ENCODE measurements around the gene TCF3.
A peak's percentile ranks its signal among the peaks of the same experiment; 100 is the strongest.

TCF3 gene

DNA sequence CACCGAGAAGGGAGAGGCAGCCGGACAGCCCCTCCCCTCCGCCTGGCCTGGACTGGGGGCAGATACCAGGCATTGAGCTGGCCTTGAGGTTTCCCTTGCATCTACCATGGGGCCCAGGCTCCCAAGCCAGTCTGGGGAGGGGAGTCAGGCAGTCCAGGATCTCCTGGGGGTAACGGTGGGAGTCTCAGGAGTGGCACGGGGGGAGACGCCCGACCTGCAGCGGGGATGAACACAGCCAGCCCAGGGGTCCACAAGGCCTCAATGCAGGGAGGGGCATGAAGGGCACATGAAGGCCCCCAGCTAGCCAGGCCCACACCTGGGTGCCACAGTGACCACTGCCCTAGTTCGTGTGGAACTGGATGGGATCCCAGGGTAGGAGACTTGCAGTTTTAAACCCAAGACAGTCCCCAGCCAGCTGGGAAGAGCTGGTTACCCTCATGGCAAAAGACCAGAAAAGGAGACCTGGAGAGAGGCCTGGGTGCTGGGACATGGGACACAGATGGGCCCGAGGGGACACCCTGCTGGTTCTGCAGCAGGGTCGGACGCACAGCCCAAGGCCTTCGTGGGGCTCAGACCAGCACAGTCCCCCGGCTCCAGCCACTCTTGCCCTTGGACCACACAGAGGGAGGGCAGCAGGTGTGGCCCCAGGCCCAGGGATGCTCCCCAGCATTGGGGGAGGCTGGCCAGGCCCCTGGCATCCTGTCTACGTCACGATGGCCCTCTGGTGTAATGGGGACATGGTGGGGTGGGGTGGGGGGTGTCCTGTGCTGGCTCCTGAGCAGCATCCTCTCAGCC, 42.5 kb downstream of the TCF3 start:
- DNase-seq (ENCODE audit: low spot score), result no peak

DNA sequence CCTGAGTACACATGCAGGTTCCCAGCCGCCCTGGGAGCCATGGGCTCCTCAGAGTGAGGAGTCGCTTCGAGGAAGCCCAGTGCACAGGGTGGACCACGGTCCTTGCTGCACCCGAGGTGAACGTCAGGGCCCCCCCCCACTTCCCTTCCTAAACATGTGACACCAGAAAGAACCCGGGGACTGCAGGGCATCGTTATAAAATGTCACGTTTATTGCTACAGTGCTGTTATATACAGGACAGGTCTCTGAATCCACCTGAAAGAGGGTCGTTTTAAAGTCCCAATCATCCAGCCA, 43.4 kb downstream of the TCF3 start:
- DNase-seq (ENCODE audit: low spot score), result no peak

DNA sequence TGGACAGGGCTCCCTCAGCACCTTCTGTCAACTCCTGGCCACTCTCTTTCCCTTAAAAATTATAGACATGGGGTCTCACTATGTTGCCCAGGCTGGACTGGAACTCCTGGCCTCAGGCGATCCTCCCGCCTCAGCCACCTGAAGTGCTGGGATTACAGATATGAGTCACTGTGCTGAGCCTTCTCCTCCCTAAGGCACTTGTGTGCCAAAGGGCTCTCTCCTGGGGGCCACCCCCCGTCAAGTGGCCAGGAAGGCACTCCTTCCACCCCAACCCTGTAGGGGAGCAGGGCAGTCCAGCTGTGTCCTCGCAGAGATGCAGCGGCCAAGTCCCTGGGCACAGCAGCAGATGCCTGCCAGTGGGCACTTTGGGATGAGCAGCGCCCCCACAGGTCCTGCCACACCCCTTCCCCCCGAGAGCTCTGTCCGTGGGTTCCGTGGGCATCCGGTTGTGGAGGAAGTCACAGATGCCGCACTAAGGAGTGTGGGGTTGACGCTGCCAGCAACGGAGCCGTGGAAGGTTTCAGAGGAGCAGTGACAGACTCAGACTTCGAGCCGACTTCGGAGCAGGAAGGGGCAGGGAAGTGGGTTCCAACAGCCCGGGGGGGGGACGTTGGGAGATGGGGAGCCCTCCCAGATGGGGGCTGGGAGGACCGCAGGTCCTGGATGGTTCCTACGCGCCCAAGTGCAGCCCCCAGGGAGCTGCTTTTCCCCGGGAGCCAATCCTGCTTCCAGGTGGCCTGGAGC, 43.9 kb downstream of the TCF3 start:
- DNase-seq (ENCODE audit: low spot score), result no peak

DNA sequence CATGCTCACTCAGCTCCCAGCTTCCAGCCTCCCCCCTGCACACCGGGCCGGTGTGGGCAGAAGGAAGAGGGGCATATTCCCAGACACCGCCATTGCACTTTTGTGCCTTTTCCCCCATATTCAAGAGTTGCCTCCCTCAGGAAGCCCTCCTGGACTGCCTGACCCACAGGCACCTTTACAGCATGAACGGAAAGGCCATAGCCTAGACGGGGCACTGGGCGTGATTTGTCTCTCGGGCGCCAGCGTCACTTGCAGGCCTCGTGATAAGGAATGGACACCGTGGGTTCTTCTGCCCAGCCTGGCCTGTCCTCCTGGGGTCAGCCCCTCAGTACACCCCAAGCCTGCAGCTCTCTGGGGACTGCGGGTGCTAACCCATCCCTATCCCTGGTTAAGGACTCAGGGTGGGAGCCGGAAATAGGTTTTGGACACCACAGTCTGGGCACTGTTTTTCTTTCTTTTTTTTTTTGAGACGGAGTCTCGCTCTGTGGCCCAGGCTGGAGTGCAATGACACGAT, 46.2 kb downstream of the TCF3 start:
- no peak for DNase-seq (ENCODE audit: low spot score)

DNA sequence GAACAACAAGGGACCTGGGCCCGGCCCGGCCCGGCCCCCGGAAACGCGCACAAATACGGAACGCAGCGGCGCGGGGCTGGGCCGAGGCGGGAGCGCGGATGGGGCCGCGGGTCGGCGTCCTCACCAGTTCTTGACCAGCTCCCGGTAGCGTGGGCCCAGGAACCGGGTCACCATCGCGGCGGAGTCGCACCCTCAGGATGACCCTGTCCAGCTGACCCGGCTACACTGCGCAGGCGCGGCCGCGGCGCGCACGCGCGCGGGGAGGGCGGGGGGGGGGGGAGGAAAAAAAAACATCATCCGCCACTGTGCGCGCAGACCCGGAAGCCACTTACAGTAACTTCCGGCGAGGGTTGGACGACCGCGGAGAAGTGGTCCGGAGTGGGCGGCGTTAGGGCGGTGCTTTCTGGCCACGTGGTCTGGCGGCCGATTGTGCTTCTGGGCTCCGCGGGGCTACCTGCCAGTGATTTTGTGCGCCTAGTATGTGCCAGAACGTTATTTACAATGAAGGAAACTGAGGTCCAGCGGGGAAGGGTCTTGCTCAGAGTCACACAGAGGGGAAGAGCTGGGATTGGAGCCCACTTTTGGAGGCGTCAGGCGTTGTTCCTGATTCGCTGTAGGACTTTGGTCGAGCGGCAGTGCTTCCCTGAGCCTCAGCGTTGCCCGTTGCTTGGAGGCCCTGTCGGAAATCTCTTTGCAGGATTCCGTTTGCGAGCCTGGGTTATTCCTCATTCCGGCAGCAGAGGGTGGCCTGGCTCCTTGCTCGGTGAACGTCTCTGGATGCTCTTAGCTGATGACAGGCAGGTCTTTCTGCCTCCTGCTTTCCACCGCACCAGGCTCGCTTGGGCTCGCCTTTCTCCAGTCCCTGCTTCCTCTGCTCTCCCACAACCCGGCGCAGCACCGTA, 46.9 kb downstream of the TCF3 start, which contains the start of gene UQCR11:
Gene UQCR11, minus strand, starts transcription at position 227 of the 902 bp plus-strand sequence. Its CDS starts 53 bp downstream, at position 174.
- DNase-seq (ENCODE audit: low spot score), result peak; percentile 88

DNA sequence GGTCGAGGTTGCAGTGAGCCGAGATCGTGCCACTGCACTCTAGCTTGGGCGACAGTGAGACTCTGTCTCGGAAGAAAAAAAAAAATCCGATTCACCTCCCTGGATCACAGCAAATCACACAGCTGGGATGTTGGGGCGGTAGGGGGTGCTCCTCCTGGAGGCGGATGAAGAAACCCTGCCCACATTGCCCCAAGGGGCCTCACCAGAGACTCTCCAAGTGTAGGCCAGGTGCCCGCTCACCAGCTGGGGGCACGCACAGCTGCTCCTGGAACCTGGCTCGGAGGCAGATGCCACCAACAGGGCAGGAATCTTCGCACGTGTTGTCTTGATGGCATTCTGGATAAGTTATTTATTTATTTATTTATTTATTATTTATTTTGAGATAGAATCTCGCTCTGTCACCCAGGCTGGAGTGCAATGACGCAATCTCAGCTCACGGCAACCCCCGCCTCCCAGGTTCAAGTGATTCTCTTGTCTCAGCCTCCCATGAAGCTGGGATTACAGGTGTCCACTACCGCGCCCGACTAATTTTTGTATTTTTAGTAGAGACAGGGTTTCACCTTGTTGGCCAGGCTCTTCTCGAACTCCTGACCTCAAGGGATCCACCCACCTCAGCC, 50.2 kb downstream of the TCF3 start:
- DNase-seq (ENCODE audit: low spot score), result no peak

DNA sequence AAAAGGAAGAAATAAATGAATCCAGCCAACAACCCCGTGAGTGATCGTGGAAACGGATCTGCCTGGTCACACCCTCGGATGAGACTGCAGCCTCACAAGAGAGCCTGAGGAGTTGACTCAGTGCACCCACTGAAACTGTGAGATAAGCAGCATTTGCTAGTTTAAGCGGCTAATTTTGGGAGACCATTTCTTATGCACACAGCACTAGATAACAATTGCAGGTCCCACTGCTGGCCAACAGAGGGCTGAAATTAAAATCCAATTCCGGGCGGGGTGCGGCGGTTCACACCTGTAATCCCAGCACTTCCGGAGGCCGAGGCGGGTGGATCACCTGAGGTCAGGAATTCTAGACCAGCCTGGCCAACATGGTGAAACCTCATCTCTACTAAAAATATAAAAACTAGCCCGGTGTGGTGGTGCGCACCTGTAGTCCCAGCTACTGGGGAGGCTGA, 50.8 kb downstream of the TCF3 start:
- DNase-seq (ENCODE audit: low spot score), result no peak

DNA sequence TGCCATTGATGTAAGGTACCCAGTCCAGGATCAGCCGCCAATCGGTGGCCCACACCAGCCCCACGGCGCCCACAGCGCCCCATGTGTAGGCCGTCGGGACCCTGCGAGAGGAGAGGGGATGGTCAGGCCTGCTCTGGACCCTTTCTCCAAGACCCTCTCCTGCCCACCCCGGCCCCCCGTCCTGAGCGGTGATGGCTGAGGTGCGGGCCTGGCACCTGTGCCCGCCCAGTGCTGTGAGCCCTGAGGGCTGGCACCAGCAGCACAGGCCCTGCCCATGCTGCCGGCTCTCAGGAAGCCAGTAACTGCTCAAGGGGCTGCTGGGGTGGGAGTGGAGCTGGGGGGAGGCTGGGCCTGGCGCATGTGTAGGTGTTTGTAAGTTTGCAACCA, 53.0 kb downstream of the TCF3 start:
- DNase-seq (ENCODE audit: low spot score), result no peak

DNA sequence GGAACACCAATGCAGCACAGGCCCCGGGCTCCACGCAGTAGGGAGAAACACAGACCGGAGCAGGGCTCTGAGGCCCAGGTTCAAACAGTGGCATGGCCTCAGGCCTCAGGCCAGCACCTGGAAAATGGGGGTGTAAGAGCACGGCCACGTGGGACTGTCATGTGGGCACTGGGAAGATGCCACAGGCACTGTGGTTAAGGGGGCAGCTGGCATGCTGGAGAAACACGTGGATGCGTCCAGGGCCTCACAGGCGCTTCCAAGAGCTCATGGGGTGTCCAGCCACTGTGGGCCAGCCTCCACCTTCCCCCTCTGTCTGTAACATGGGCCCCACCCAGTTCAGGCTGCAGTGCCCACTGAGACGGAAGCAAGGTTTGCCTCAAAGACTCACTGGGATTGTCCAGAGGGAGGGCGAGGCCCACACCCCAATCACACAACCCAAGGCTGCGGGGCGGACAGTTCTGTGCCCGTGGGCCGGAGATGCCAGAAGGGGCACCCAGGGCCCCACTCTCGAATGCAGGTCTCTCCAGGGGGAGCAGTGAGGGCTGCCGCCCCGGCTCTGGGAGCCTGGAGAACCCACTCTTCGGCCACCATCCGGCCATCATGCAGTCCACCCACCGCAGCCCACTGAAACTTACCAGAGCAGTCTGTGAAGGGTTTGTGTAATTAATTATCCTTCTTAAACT, 53.5 kb downstream of the TCF3 start:
- DNase-seq (ENCODE audit: low spot score), result no peak

DNA sequence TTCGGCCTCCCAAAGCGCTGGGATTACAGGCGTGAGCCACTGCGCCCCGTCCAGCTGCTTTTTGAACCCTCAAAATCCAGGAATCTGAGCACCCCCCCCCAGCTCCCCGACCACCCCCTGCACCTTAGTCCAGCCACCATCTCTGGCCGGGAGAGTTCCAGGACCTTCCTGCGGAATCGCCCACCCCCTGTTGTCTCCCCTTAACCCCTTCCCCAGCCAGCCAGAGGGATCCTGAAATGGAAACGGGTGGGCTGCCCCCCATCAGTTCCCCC, 59.0 kb downstream of the TCF3 start:
- DNase-seq (ENCODE audit: low spot score), result no peak

DNA sequence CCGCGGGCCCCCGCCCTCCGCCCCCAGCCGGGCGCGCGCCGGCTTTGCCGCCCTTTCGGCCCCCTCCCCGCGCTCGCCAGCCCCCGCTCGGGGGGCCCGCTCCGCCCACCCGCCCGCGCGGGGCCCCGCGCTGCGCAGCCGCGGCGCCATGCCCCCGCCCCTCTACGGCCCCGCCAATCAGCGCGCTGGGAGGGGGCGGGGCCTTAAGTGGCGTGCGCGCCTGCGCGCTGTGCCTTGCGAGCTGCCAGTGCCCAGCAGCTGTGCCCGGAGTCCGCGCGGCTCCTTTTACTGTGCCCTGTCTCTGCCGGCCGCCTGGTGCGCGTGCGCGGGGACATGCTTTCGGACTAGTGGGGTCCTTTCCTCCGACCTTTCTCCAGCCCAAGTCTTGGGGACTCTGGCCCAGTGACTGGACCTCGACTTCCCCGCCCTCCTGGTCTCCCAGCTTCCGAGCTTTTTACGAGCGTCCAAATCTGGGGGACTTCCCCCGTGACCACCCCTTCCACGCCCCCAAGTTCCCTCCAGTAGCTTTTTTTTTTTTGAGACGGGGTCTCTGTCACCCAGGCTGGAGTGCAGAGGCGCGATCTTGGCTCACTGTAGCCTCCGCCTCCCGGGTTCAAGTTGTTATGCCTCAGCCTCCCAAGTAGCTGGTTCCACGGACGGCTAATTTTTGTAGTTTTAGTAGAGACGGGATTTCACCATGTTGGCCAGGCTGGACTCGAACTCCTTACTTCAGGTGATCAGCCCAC, 59.5 kb downstream of the TCF3 start, which contains the start of gene MBD3:
Gene MBD3, minus strand, starts transcription at position 111 of the 746 bp plus-strand sequence. CDS start 234 bp downstream, outside the sequence.
- DNase-seq (ENCODE audit: low spot score), result peak; percentile 96

DNA sequence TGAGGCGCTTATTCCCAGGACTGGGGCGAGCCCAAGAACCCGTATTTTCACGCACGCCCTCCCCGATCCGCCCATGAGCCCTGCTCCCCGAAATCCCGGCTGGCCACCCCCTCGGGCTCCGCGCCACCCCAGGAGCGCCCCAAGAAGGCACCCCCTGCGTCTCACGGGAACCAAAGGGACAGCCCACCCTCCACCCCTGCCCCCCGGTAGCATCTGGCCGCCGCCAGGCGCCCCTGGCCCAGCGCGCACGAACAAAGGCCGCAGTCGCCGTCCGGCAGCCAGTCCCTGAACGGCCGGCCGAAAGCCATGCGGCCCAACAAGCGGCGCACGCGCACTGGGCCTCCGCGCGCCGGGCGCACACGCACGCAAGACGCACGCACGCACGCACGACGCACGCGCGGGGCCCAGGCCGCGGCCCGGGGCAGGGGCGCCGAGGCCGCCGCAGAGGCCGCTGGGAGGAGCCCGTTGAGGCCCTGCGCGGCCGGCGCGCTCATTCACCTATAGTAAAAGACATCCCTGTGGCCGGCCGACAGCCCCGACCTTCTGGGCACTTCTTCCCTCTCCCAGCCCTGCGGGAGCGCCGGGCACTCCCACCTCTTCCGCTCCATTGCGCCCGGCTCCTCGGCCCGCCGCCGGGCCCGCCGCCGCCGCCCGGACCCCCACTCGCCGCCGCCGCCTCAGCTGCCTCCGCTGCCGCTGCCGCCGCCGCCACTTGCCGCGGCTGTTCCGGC, 60.2 kb downstream of the TCF3 start:
- DNase-seq (ENCODE audit: low spot score), result peak; percentile 83

DNA sequence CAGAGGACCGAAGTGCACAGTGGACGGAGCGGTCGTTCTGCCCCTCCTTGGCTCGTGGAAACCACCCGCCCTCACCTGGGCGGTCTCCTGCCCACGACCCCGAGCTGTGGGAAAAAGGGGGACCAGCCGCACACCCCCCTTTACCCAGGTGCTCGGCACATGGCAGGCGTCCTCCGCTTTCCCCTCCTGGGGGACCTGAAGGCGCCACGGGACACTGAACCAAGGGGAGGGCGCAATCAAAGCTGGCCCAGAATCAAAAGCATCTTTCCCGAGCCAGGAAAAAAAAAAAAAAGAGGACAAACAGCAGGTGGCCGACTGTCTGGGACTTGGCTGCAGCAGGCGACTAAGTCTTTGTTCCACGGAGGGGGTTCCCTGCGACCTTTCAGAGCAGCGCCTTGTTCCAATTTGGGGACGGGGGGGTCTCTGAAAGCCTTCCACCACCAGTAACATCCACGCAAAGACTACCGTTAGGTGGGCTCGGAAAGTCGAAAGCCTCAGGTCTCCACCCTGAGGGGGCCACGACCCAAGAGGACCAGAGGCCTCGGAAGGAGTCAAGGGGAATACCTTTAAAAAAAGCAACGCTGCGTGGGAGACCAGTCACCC, 60.9 kb downstream of the TCF3 start:
- no peak for DNase-seq (ENCODE audit: low spot score)

DNA sequence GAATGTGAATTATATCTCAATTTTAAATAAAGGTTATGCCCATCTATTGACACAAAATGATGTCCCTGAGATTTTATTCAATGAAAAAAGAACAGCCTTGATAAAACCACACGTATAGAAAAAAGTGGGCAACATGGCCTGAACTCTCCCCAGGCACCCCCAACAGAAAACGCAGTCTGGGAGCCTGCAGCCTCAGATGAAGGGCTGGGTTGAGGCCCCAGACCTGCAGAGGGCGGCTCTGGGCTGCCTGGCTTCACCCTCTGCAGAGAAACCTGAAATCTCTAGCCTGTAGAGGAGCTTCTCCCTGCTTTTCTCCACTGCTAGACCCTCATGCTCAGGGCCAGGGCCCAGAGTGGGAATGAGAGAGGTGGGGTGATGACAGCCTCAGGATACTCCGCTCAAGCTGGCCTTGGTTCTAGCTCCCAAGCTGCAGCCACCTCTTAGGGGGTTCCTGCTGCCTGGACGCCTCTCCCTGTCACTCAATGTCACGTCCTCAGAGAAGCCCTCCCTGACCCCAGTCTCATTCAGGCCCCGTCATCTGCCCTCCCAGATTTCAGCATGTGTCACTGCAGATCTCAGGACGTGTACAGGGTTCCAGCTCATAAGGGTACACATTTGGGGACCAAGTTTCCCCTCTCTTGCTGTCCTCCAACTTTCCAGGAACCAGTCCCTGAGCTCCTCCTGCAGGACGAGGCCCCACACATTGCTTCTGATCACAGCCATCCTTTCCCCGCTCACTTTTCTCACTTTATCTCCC, 61.6 kb downstream of the TCF3 start:
- DNase-seq (ENCODE audit: low spot score), result no peak

DNA sequence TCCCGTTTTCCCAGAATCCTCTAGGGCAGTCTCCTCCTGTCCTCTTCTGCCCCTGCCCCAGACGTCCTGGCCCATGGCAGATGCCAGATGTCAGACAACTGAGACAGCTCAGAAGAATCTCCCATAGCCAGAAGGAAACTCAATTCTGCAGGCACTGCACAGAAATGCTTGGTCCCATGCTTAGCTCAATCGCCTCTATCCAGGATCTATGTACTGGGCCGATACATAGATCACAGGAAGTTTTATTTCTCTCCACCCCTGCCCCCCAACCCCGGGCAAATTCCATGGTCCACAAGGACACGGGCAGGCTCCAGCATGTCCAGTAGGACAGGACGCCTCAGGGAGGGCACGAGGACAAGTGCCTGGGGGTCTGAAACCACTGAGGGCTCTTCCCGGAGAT, 64.5 kb downstream of the TCF3 start:
- no peak for DNase-seq (ENCODE audit: low spot score)

DNA sequence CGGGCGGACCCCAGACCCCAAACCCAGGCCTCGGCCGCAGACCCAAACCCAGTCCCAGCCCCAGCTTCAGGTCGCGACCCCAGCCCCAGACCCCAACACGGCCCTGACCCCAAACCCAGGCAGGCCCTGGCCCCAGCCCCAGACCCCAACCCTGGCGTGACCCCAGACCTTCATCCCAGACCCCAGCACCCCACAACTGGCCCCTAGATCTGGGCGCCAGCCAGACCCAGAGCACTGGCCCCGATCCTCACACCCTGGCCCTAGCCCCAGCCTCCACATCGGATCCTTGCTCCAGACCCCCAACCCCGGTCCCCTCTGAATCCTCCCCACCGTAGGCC, 67.2 kb downstream of the TCF3 start:
- DNase-seq (ENCODE audit: low spot score), result no peak

DNA sequence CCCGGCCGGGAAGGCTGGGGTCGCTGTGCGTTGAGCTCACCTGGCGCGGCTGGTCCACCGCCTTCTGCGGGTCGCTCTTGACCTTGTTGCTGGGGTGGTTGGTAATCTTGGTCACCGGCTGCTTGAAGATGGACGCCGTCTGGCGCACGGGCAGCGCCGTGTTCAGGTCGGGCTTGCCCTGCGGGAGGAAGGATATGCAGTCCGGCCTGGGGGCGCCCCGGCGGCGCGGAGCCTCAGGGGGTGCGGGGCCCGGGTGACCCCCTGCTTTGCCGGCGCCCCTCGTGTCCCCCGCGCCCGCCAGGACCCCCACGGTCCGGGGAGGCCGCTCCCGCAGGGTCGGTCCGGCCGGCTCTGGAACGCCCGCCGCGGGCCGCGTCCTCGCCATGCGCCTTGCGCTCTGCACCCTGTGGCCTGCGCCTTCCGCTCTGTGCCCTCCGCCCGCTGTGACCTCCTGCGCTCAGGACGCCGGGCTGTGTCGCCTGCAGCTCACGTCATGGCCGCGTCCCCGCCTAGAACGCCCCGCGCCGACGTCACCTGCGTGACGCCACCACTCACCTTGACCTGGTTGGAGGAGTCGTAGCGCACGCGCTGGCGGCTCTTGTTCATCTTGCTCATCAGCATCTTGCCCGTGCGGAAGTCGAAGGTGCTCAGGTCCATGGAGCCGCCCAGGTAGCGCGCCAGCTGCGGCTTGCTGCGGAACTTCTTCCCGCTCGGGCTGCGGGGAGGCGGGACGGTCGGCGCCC, 67.7 kb downstream of the TCF3 start:
- no peak for DNase-seq (ENCODE audit: low spot score)

DNA sequence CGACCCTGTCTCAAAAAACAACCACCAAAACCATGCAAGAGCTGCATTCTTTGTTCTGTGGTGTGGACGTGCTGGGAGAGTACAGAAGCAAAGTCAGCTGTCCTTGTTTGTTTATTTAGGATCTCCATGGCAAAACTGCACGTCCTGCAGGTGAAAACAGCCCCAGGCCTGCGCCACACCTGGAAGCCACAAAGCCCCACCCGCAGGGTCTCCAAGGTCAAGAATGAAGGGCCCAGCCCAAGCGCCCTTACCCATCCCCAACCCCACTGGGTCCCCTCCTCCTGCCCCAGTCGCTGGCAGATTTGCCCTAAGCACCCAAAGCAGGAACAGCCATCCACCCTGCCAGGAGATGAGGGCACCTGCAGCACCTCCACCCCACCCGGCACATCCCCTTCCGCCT, 70.2 kb downstream of the TCF3 start:
- DNase-seq (ENCODE audit: low spot score), result no peak
